Muscle layer of colon (tissue), 2 donors: ENCODE measurements around the gene SLC7A14.

Source experiments
- H3K27ac ChIP-seq: one replicate; pipeline ENCODE4 v1.7.0; 2013; ENCODE audit warnings: low read depth, mild to moderate bottlenecking, low read length, moderate library complexity
- H3K27me3 ChIP-seq, 2 donors: one replicate each; pipeline ENCODE4 v1.7.0; 2013; ENCODE audit warnings: low read length in 2 of 2, mild to moderate bottlenecking in 2 of 2; ENCODE audit not compliant: insufficient read depth in 2 of 2, control insufficient read depth in 1 of 2
- H3K36me3 ChIP-seq: one replicate; pipeline ENCODE4 v1.7.0; 2013; ENCODE audit warnings: mild to moderate bottlenecking, low read length; ENCODE audit not compliant: insufficient read depth
- H3K4me1 ChIP-seq: one replicate; pipeline ENCODE4 v1.7.0; 2013; ENCODE audit warnings: mild to moderate bottlenecking, low read length; ENCODE audit not compliant: insufficient read depth
- H3K4me3 ChIP-seq, 2 donors: one replicate each; pipeline ENCODE4 v1.7.0; 2013; ENCODE audit warnings: low read length in 2 of 2, low read depth in 1 of 2, mild to moderate bottlenecking in 1 of 2, moderate library complexity in 1 of 2
- H3K9ac ChIP-seq: one replicate; pipeline ENCODE4 v1.7.0; 2013; ENCODE audit warnings: low read length
- H3K9me3 ChIP-seq: one replicate; pipeline ENCODE4 v1.7.0; 2013; ENCODE audit warnings: mild to moderate bottlenecking, low read length
- donor health status: abdominal sarcoma.
- donor health status: Adenocarcinoma of cecum.

SLC7A14 gene

DNA sequence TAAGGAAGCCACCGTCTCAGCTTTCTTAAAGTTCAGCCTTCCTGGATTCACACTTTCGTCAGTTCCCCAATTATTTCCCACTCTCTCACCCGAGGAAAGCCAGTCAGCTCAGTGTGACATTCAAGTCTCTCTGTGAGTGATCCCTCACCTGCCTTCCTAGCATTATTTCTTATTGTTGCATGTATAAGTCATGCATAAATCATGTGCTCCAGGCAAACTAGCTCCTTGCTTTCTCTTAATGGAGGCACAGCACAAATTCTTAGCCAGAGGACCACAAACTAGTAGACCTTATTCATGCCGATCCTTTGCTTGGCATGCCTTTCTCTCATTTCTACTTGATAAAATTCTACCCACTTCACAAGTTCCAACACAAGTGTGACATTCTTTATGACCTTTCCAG is 122.9 kb downstream of the SLC7A14 start:
- Histone ChIP-seq H3K27ac (no peak overlapping the region), H3K9me3 (no peaks in the 10 kb centered on the region), H3K4me1 (no peaks in the 10 kb centered on the region), H3K9ac (no peak overlapping the region), H3K36me3 (no peaks in the 10 kb centered on the region), H3K4me3 (no peak overlapping the region), H3K27me3 (no peaks in the 10 kb centered on the region)

DNA sequence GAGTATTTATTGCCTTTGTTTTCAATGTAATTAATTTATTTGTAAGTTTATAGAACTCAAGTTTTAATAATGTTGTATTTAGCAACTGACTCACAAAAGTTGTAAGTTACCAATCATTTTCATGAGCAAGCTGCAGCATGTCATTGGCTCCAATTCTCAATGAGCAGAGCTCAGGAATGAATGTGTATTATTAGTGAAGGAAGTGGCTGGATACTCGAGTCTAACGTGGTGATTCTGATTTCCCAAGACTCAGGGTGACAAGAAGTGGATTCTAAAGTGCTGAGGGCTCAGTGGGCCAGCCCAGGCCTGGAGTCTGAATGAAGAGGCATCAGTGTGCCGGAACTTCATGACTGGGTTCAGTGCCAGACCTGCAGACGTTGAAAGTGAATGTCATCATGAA is 127.6 kb downstream of the SLC7A14 start:
- H3K9me3 ChIP-seq: no peaks in the 10 kb centered on the region
- H3K4me1 ChIP-seq: no peaks in the 10 kb centered on the region
- H3K4me3 ChIP-seq: no peak overlapping the region
- H3K9ac ChIP-seq: no peak overlapping the region
- no peaks in the 10 kb centered on the region for H3K36me3 ChIP-seq
- H3K27me3 ChIP-seq: no peaks in the 10 kb centered on the region
- no peak overlapping the region for H3K27ac ChIP-seq

DNA sequence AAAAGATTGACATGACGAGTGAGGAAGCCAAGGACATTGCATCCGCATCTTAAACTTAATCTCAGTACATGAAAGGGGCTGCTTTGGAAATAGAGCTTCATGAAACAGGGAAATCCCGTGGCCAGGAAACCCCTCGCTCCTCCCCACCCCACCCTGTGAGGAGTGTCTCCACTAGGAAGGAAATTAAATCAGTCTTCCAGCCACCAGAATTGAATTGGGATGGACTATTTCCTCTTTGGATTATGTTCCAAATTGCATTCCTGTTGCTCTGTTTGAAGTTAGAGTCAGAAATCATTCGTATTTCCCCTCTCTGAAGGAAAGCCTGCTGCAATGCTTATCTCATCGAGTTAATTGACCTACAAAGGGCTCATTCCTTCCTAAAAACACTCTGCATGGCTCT is 131.4 kb downstream of the SLC7A14 start:
- Histone ChIP-seq H3K9ac (no peak overlapping the region), H3K4me3 (no peak overlapping the region), H3K27me3 (no peaks in the 10 kb centered on the region), H3K36me3 (no peaks in the 10 kb centered on the region), H3K4me1 (no peaks in the 10 kb centered on the region), H3K27ac (no peak overlapping the region), H3K9me3 (no peaks in the 10 kb centered on the region)

DNA sequence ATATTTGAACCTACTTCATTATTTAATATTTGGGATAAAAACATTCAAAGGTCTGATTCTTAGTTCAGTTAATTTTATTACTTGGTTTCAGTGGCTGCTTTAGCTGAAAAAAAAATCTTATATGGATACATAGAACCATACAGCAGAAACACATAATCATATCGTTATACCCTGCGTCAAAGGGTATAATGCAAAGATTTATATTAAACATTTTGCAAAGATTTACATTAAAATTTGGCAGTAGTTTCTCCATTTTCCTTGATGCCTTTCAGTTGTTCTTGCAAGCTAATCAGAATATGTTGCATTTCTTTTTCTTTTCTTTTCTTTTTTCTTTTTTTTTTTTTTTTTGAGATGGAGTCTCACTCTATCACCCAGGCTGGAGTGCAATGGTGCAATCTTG is 135.8 kb downstream of the SLC7A14 start:
- Histone ChIP-seq H3K36me3 (no peaks in the 10 kb centered on the region), H3K27me3 (no peaks in the 10 kb centered on the region), H3K27ac (no peak overlapping the region), H3K9ac (no peak overlapping the region), H3K4me1 (no peaks in the 10 kb centered on the region), H3K4me3 (no peak overlapping the region), H3K9me3 (no peaks in the 10 kb centered on the region)

DNA sequence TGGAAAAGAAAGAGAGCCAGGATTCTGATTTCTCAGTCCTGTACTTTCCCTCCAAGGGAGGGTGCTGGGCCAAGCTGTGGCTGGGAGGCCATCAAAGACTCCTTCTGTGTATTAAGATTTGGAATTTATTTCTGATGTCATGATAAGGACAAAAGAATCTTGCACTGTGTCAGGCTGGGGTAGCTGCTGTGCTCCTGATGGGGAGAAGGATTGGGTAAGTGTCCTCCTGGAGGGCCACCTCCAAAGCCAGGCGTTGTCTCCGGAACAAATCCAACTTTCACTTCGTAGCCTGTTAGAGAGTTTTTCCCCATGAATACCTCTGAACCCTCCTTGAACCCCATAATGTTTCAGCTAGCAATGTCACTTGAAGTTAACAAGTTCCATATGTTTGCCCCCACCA is 137.3 kb downstream of the SLC7A14 start:
- peak overlapping the region in 1 of 2 donors; percentile 24 for H3K4me3 ChIP-seq
- H3K27me3 ChIP-seq: no peaks in the 10 kb centered on the region
- H3K9me3 ChIP-seq: no peaks in the 10 kb centered on the region
- H3K36me3 ChIP-seq: no peaks in the 10 kb centered on the region
- no peak overlapping the region for H3K9ac ChIP-seq
- no peak overlapping the region for H3K27ac ChIP-seq
- H3K4me1 ChIP-seq: no peaks in the 10 kb centered on the region

DNA sequence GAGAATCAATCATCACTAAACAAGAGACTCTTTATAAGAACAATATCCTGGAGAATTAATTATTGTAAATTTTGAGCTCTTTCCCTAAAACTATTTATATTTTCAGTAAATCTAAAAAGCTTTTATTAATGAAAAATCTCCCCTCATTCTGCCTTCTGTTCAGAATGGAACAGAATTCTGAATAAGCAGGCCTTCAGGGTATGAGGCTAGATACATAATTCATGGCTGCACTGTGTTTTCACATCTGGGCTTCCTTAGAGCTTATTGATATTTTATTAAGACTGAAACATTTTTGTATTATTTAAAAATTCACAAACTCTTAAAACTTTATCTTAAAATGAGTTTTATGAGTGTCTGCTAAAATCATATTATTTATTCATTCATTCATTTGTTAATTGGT is 142.4 kb downstream of the SLC7A14 start:
- Histone ChIP-seq H3K4me1 (no peaks in the 10 kb centered on the region), H3K27ac (no peak overlapping the region)

DNA sequence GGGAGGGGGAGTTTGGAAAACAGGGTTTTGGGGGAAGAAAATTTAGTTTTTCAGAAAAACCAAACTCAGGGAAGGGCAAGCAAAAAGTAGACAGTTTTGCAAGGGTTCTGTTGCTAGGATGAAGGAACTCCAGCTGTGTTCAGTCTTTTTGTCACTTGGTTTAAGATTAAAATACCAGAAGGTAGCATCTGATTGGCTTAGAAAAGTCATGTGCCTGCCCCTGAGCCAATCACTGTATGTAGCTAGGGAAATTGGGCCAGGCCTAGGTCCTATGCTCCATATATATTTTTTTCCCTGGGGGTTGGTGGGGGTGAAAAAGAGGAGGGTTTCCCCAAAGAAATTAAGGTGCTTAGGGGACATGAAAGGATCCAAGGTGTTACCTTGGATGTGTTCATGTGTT is 142.9 kb downstream of the SLC7A14 start:
- no peaks in the 10 kb centered on the region for H3K9me3 ChIP-seq
- no peaks in the 10 kb centered on the region for H3K36me3 ChIP-seq
- H3K4me3 ChIP-seq: no peak overlapping the region
- H3K27me3 ChIP-seq: no peaks in the 10 kb centered on the region
- no peak overlapping the region for H3K9ac ChIP-seq
- H3K27ac ChIP-seq: no peak overlapping the region
- H3K4me1 ChIP-seq: no peaks in the 10 kb centered on the region

More for the DNA sequence above, 142.4 kb downstream of the SLC7A14 start:
- Histone ChIP-seq H3K36me3 (no peaks in the 10 kb centered on the region), H3K9me3 (no peaks in the 10 kb centered on the region), H3K9ac (no peak overlapping the region), H3K27me3 (no peaks in the 10 kb centered on the region), H3K4me3 (no peak overlapping the region)

DNA sequence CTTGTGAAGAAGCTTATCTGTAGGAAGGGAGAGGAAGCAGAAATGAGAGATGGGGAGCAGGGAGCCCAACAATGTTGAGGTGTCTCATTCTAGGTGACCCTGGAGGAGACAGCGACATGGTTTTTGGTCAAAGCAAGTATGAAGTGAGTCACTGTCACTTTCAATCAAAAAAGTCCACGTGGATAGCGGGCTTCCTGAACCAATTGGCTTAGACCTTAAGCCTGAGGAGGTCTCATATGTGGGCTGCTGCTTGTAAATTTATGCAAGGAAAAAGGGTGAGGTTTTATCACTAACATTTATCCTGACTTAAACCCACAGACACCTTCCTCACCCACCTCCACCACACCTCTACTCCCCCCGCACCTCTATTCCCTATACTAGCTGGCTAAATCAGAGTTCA is 144.5 kb downstream of the SLC7A14 start:
- Histone ChIP-seq H3K9me3 (no peaks in the 10 kb centered on the region), H3K36me3 (no peaks in the 10 kb centered on the region), H3K27me3 (no peaks in the 10 kb centered on the region), H3K27ac (no peak overlapping the region), H3K9ac (no peak overlapping the region), H3K4me1 (no peaks in the 10 kb centered on the region), H3K4me3 (no peak overlapping the region)

DNA sequence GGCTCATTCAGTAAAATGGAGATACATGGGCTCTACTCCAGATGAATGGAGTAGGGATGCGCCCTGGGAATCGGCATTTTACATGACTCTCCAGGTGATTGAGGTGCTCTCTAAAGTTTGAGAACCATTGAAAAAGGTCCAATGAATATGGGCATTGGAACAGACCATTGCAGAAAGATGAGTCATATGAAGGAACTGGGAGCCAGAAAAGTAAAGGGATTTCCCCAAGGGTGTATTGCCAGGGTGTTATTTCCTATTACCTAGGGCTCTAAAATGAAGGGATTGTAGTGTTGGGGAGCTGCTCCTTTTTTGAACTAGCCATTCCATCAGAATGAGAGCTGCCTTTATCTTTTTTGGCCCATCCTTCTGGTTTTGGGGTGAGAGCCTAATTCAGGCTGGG is 145.5 kb downstream of the SLC7A14 start:
- Histone ChIP-seq H3K27ac (no peak overlapping the region), H3K9ac (no peak overlapping the region), H3K27me3 (no peaks in the 10 kb centered on the region), H3K4me3 (no peak overlapping the region), H3K4me1 (no peaks in the 10 kb centered on the region), H3K9me3 (no peaks in the 10 kb centered on the region), H3K36me3 (no peaks in the 10 kb centered on the region)

DNA sequence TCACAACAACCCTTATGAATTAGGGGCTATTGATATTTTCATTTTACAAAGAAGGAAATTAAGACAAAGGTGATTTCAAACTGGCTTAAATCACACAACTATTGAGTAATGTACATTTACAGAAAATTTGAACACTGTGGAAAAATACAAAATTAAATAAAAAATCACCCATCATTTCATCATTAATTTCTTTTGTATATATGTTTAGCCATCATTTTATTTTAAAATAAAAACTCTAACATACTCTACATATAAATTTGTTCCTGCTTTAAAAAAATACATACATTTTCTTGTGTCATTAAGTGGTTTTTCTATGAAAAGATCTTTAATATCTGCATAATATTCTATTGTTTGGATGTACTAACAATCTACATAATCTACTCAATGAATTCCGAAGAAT is 147.0 kb downstream of the SLC7A14 start:
- H3K4me3 ChIP-seq: no peak overlapping the region
- H3K4me1 ChIP-seq: no peaks in the 10 kb centered on the region
- H3K27ac ChIP-seq: no peak overlapping the region
- no peaks in the 10 kb centered on the region for H3K9me3 ChIP-seq
- no peak overlapping the region for H3K9ac ChIP-seq
- no peaks in the 10 kb centered on the region for H3K36me3 ChIP-seq
- H3K27me3 ChIP-seq: no peaks in the 10 kb centered on the region

DNA sequence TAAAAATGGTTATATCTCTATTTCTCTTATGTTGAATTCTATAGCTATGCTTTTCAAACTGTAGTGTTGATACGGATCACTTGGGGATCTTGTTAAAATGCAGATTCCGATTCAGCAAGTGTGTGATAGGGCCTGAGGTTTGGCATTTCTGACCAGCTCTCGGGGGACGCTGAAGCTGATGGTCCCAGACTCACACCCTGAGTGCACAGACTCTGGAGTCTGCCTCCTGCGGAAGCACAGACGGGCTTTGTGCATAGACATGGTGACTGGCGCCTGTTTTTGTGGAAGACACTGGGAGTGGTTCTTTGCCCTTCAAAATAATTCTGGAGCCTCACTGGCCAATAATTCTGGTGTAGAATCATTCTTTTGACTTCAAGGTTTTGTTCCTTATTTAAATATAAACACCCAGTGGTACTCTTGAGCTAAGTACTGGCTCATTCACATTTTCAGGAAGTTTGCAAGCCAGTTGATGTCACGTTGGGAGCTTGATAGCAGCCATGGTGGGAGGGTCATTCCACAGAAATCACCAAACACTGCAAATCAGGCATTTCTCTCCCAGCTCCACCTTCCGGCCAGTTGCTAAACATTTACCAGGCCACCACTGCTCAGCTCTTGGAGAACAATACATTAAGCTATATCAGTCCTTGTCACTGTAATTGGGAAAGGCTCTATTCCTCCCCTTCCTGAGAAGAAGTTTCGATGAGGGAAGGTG is 148.0 kb downstream of the SLC7A14 start:
- no peak overlapping the region for H3K27ac ChIP-seq
- no peaks in the 10 kb centered on the region for H3K9me3 ChIP-seq
- no peak overlapping the region for H3K4me3 ChIP-seq
- no peaks in the 10 kb centered on the region for H3K36me3 ChIP-seq
- H3K27me3 ChIP-seq: no peaks in the 10 kb centered on the region
- H3K9ac ChIP-seq: no peak overlapping the region
- no peaks in the 10 kb centered on the region for H3K4me1 ChIP-seq

DNA sequence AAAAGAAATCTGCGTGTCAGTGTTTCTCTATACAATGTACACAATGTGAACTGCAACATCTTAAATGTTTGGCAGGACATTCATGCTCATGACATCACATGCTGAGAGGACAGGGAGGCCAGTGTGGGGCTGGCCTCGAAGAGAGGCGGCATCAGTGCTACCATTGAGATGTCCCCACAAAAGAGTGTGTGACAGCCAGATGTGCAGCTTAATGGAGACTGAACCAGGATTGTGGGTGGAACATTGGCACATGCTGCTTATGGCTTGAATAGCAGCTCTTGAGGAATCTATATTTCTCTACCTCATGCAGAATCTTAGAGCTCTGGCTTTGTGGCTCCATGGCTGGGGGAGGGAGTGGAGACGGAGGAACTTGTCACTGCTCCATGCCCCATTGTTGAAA is 148.7 kb downstream of the SLC7A14 start:
- no peaks in the 10 kb centered on the region for H3K27me3 ChIP-seq
- no peaks in the 10 kb centered on the region for H3K36me3 ChIP-seq
- H3K9me3 ChIP-seq: no peaks in the 10 kb centered on the region
- no peak overlapping the region for H3K9ac ChIP-seq
- no peaks in the 10 kb centered on the region for H3K4me1 ChIP-seq
- no peak overlapping the region for H3K27ac ChIP-seq
- H3K4me3 ChIP-seq: no peak overlapping the region
